Skeletal muscle satellite cell (primary cell): ENCODE measurements around the gene DMAC2L. TPM values are rescaled to one million over a fixed set of nuclear protein-coding genes. Genes with fewer than 3 reads are reported as not detected.

Source experiments
- H3K27me3 ChIP-seq: 2 replicates; pipeline ENCODE4 v1.7.0; 2013; ENCODE audit warnings: low read length; ENCODE audit not compliant: control insufficient read depth, insufficient read depth
- H3K36me3 ChIP-seq: 2 replicates; pipeline ENCODE4 v1.7.0; 2013; ENCODE audit warnings: mild to moderate bottlenecking, control low read depth, low read length; ENCODE audit not compliant: insufficient read depth
- H3K4me1 ChIP-seq: 2 replicates; pipeline ENCODE4 v1.7.0; 2013; ENCODE audit warnings: low read length; ENCODE audit not compliant: control insufficient read depth, insufficient read depth
- H3K4me2 ChIP-seq: 2 replicates; pipeline ENCODE4 v1.7.0; 2013; ENCODE audit warnings: mild to moderate bottlenecking, low read length
- H3K4me3 ChIP-seq: 2 replicates; pipeline ENCODE4 v1.7.0; 2013; ENCODE audit warnings: low read length
- H3K9ac ChIP-seq: 2 replicates; pipeline ENCODE4 v1.7.0; 2013; ENCODE audit warnings: mild to moderate bottlenecking, low read depth, low read length, moderate library complexity
- H3K9me3 ChIP-seq: replicated peaks from 2 replicates; pipeline ENCODE4 v1.7.0; 2013; ENCODE audit warnings: mild to moderate bottlenecking, control low read depth, low read length
- total RNA-seq: library from RNA; depleted of rRNA; stranded (reverse); fragments of >200 nt; gene quantifications from 2 replicates; pipeline ENCODE4 v1.2.3, GENCODE V29; 2012; rRNA removed

DMAC2L gene
- 4.3 and 4.8 TPM in 2 replicates for total RNA-seq

- peak within 1 kb of the TSS; percentile 87 for H3K9ac ChIP-seq
- peak within 1 kb of the TSS; percentile 91 for H3K4me3 ChIP-seq
- no peaks in the 10 kb centered on the region for H3K36me3 ChIP-seq
- H3K4me2 ChIP-seq, result peak within 1 kb of the TSS; percentile 90
- H3K9me3 ChIP-seq, result no peaks in the 10 kb centered on the region
- H3K27me3 ChIP-seq, result no peaks in the 10 kb centered on the region
- peaks cover 12% of the 10 kb centered on the region for H3K4me1 ChIP-seq
Observed at GRCh38 chr14:50311972-50312733, at the start of gene DMAC2L, which contains the start of gene L2HGDH. Gene DMAC2L, plus strand, starts transcription at chr14:50312324. Its CDS starts 9,164 bp downstream, at chr14:50321488. Gene L2HGDH, minus strand, starts transcription at chr14:50312229. Its CDS starts 79 bp downstream, at chr14:50312150.

- Histone ChIP-seq H3K9ac (no peak overlapping the region), H3K4me1 (no peaks in the 10 kb centered on the region), H3K36me3 (no peaks in the 10 kb centered on the region), H3K9me3 (no peaks in the 10 kb centered on the region), H3K27me3 (no peaks in the 10 kb centered on the region), H3K4me3 (no peak overlapping the region), H3K4me2 (no peak overlapping the region)
Observed at GRCh38 chr14:50262865-50263264, 49.3 kb upstream of the DMAC2L start.

GRCh38 chr14:50263321-50263720 is 48.8 kb upstream of the DMAC2L start:
- Histone ChIP-seq H3K4me1 (no peaks in the 10 kb centered on the region), H3K4me3 (no peak overlapping the region), H3K4me2 (no peak overlapping the region), H3K9me3 (no peaks in the 10 kb centered on the region), H3K27me3 (no peaks in the 10 kb centered on the region), H3K36me3 (no peaks in the 10 kb centered on the region), H3K9ac (no peak overlapping the region)

- Histone ChIP-seq H3K9me3 (no peaks in the 10 kb centered on the region), H3K9ac (no peak overlapping the region), H3K27me3 (no peaks in the 10 kb centered on the region), H3K4me3 (no peak overlapping the region), H3K4me2 (no peak overlapping the region), H3K4me1 (no peaks in the 10 kb centered on the region), H3K36me3 (no peaks in the 10 kb centered on the region)
Observed at GRCh38 chr14:50265029-50265428, 47.1 kb upstream of the DMAC2L start.

- H3K27me3 ChIP-seq, result no peaks in the 10 kb centered on the region
- H3K9ac ChIP-seq, result no peak overlapping the region
- H3K9me3 ChIP-seq, result no peaks in the 10 kb centered on the region
- H3K4me2 ChIP-seq, result no peak overlapping the region
- H3K4me1 ChIP-seq, result no peaks in the 10 kb centered on the region
- no peaks in the 10 kb centered on the region for H3K36me3 ChIP-seq
- no peak overlapping the region for H3K4me3 ChIP-seq
Observed at GRCh38 chr14:50270932-50271331, 41.2 kb upstream of the DMAC2L start.

- Histone ChIP-seq H3K9me3 (no peaks in the 10 kb centered on the region), H3K4me3 (no peak overlapping the region), H3K4me2 (no peak overlapping the region), H3K4me1 (no peaks in the 10 kb centered on the region), H3K36me3 (no peaks in the 10 kb centered on the region), H3K27me3 (no peaks in the 10 kb centered on the region), H3K9ac (no peak overlapping the region)
Observed at GRCh38 chr14:50272498-50272897, 39.6 kb upstream of the DMAC2L start.

GRCh38 chr14:50285861-50286260 is 26.3 kb upstream of the DMAC2L start:
- Histone ChIP-seq H3K36me3 (no peaks in the 10 kb centered on the region), H3K4me3 (no peak overlapping the region), H3K4me2 (no peak overlapping the region), H3K9ac (no peak overlapping the region), H3K4me1 (no peaks in the 10 kb centered on the region), H3K27me3 (no peaks in the 10 kb centered on the region), H3K9me3 (no peaks in the 10 kb centered on the region)

GRCh38 chr14:50288146-50288545 is 24.0 kb upstream of the DMAC2L start:
- no peak overlapping the region for H3K4me2 ChIP-seq
- no peak overlapping the region for H3K4me3 ChIP-seq
- no peaks in the 10 kb centered on the region for H3K4me1 ChIP-seq
- no peaks in the 10 kb centered on the region for H3K27me3 ChIP-seq
- H3K9me3 ChIP-seq, result no peaks in the 10 kb centered on the region
- no peaks in the 10 kb centered on the region for H3K36me3 ChIP-seq
- H3K9ac ChIP-seq, result no peak overlapping the region

GRCh38 chr14:50290306-50290705 is 21.8 kb upstream of the DMAC2L start:
- no peak overlapping the region for H3K4me3 ChIP-seq
- no peaks in the 10 kb centered on the region for H3K27me3 ChIP-seq
- H3K36me3 ChIP-seq, result no peaks in the 10 kb centered on the region
- no peak overlapping the region for H3K9ac ChIP-seq
- H3K4me2 ChIP-seq, result no peak overlapping the region
- no peaks in the 10 kb centered on the region for H3K9me3 ChIP-seq
- H3K4me1 ChIP-seq, result no peaks in the 10 kb centered on the region

- Histone ChIP-seq H3K4me3 (no peak overlapping the region), H3K36me3 (no peaks in the 10 kb centered on the region), H3K4me1 (no peaks in the 10 kb centered on the region), H3K9ac (no peak overlapping the region), H3K27me3 (no peaks in the 10 kb centered on the region), H3K9me3 (no peaks in the 10 kb centered on the region), H3K4me2 (no peak overlapping the region)
Observed at GRCh38 chr14:50299585-50299984, 12.5 kb upstream of the DMAC2L start.

- Histone ChIP-seq H3K4me2 (no peak overlapping the region), H3K27me3 (no peaks in the 10 kb centered on the region), H3K36me3 (no peaks in the 10 kb centered on the region), H3K4me1 (no peaks in the 10 kb centered on the region), H3K9me3 (no peaks in the 10 kb centered on the region), H3K4me3 (no peak overlapping the region), H3K9ac (no peak overlapping the region)
Observed at GRCh38 chr14:50301914-50302313, 10.2 kb upstream of the DMAC2L start.
